HFF-Myc (cell line): ENCODE data around the gene LHX5.

Experiments
- DNase-seq: peaks from one replicate; pipeline ENCODE4 v3.0.0-alpha.2; 2011; ENCODE audit warnings: low read depth; ENCODE audit errors: extremely low read depth
- H3K4me3 ChIP-seq: replicated peaks from 2 replicates; pipeline ENCODE4 v1.5.1; 2011; ENCODE audit warnings: low read depth, mild to moderate bottlenecking, control low read depth, low read length
- TF ChIP-seq, protein P1 (sequence below): IDR thresholded peaks from 2 replicates; pipeline ENCODE4 v1.5.1; 2012; ENCODE audit warnings: mild to moderate bottlenecking, low read depth, low read length, control low read depth; ENCODE audit errors: missing control alignments

LHX5 gene

DNA sequence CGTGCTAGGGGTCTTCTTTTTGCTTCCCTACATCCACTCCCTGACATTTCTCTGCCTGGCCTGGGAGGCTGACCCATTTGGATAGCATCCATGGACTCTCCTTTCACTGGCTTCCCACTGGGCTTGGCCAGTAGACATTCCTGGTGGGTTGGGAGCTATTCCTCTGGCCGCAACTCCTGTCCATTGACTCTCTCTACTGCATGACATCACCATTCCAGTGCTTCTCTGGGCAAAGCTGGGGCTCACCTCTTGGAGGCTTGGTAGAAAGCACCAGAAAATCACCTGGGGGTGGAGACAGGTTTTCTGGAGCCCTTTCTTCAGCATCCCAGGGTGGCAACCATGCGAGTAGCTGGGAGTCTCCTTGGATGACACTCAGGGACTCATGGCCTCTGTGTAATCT is 16.7 kb upstream of the LHX5 start:
- TF ChIP-seq, protein P1, sequence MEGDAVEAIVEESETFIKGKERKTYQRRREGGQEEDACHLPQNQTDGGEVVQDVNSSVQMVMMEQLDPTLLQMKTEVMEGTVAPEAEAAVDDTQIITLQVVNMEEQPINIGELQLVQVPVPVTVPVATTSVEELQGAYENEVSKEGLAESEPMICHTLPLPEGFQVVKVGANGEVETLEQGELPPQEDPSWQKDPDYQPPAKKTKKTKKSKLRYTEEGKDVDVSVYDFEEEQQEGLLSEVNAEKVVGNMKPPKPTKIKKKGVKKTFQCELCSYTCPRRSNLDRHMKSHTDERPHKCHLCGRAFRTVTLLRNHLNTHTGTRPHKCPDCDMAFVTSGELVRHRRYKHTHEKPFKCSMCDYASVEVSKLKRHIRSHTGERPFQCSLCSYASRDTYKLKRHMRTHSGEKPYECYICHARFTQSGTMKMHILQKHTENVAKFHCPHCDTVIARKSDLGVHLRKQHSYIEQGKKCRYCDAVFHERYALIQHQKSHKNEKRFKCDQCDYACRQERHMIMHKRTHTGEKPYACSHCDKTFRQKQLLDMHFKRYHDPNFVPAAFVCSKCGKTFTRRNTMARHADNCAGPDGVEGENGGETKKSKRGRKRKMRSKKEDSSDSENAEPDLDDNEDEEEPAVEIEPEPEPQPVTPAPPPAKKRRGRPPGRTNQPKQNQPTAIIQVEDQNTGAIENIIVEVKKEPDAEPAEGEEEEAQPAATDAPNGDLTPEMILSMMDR, result no peak
- no peak for DNase-seq

DNA sequence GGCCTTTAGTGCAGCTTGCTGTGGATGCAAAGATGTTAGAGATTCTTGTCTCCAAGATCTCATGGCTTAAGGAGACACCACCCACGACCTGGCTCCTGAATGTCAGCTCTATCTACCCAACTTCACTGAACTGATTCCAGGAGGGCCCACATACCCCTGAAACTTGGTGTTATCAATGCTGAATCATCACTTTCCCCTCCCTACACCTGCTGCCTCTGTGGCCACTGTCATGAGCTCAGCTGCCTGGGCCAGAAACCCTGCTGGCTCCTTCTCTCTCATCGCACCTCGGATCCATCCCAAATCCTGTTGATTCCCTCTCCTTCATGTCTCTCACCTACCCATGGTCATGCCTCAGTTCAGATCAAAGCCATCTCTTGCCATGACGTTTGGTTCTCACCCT is 15.1 kb upstream of the LHX5 start:
- TF ChIP-seq, protein P1, result no peak
- DNase-seq, result no peak
- H3K4me3 ChIP-seq, result no peak overlapping the region

More for the DNA sequence above, 16.7 kb upstream of the LHX5 start:
- no peak overlapping the region for H3K4me3 ChIP-seq

DNA sequence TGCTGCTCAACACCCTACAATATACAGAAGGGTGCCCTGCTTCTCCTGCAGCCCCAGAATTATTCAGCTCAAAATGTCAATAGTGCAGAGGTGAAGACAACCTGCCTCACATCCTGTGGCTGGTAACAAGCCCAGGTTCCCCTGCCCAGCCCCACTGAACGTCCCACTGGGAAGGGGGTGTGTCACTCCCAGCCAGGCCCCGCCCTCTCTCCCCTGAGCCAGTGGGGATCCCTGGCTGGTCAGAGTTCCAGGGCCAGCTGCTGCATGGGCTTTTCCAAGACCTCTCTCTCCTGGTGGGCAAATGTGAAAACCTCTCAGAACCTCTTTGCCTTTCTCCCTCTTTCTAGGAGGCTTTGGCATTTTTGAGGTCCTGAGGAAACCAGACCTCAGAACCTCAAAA is 13.7 kb upstream of the LHX5 start:
- TF ChIP-seq, protein P1, result no peak
- no peak overlapping the region for H3K4me3 ChIP-seq
- no peak for DNase-seq

DNA sequence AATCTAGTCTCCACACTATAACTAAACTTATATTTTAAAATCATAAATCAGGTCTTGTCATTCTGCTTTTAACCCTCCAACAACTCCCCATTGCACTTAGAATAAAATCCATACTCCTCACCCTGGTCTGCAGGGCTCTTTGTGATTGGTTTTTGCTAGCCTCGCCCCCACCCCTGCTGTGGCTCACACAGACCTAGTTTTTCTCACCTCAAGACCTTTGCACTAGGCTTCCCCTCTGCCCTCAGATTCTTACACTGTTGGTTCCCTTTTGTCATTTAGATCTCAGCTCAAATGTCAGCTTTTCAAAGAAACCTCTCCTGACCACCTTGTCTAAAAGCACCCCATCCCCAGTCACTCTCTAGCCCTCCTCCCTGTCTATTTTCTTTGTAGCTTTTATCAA is 10.7 kb upstream of the LHX5 start:
- TF ChIP-seq, protein P1, result no peak
- H3K4me3 ChIP-seq, result no peak overlapping the region
- no peak for DNase-seq

DNA sequence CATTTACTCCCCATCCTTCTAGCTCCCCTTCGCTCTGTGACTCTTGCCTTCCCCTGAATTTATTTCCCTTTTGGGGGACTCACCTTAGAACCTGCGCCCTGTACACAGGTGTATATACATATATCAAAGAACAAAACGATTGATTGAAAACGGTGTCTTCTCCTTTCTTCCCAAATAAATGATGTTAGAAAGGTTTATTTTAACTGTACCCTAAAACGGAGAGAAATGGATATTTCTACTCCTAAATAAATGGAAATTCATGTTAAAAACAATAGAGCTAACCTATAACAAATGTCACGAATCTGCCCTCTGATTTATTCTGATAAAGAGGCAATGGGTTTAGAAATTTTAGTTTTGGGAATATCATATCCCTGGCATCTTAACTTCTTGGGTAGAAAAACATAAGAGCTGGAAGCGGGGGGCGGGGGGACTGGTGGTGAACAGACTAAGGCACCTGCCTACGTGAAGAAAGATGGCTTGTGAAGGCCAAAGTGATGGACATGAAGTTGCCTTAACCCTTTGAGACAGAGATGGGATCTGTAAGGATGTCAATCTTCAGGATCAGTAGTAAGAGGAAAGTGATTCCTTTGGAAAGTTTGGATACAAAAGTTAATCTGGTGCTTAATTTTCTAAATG is 8.8 kb upstream of the LHX5 start:
- H3K4me3 ChIP-seq, result no peak overlapping the region
- TF ChIP-seq, protein P1, result no peak
- no peak for DNase-seq

DNA sequence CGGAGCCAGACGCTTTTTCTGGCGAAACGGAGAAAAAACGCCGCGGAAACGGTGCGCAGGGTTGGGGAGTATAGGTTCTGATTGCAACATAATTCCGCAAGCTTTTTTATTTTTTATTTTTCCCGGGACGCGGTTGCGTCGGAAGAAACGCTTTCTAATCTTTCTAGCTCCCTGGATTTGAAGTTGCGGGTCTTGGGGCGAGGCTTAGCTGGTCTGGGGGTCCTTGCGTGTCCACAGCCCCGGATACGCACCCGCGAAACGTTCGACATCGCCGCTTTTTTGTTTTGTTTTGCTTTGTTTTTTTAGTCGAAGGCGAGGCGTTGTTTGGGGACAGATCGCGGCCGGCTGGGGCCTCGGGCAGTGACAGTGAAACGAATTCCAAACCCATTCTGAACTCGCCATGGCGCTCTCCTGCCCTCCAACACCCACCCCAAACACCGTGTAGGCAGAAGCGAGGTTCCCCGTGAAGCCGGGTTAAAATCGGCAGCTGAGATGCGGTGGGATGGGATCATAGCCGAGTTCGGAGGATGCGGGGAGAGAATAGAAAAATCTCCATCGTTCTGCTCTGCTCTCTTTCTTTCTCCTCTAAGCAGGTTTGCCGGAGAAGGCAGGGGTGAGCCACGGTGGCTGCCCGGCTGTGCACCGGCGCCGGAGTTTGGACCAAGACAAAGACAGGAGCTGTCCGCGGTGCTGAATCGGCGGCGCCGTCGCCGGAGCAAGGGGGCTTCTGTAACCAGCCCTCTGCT is 8.1 kb upstream of the LHX5 start:
- no peak for DNase-seq
- TF ChIP-seq, protein P1, result no peak
- H3K4me3 ChIP-seq, result no peak overlapping the region

DNA sequence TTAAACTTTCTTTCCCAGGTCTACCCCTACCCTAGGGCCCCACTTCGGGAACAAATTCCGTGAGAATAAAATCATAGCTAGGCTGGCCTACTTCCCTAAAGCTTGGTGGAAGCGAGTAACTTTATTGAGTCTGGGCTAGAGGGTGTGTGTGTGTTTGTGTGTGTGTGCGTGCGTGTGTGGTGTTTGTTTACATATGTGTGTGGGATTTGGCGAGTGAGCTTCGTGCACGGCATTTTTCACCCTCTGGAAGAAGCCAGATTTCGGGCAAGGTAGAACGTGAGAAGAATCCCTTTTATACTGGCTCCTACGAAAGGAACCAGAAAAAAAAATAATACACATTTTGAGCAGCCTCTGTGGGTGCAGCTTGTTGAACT is 7.5 kb upstream of the LHX5 start:
- no peak for DNase-seq
- H3K4me3 ChIP-seq, result no peak overlapping the region
- TF ChIP-seq, protein P1, result no peak
